Amniotic stem cell (primary cell): ENCODE data around the gene TXK.

ENCODE experiments used
- DNase-seq: peaks from one replicate; lab custom pipeline; 2025; lab: John Stamatoyannopoulos, UW

Gene TXK

GRCh38 chr4:48049483-48049882 lies 84.6 kb downstream of the TXK start:
- no peak for DNase-seq

GRCh38 chr4:48047896-48048295 lies 86.2 kb downstream of the TXK start:
- no peak for DNase-seq

GRCh38 chr4:48047421-48047844 lies 86.6 kb downstream of the TXK start:
- DNase-seq = no peak

GRCh38 chr4:48046059-48046458 lies 88.0 kb downstream of the TXK start:
- no peak for DNase-seq

GRCh38 chr4:48044298-48044697 lies 89.8 kb downstream of the TXK start:
- no peak for DNase-seq

GRCh38 chr4:48043504-48043903 lies 90.5 kb downstream of the TXK start:
- no peak for DNase-seq

GRCh38 chr4:48042979-48043461 lies 91.0 kb downstream of the TXK start:
- DNase-seq = no peak

GRCh38 chr4:48041535-48042137 lies 92.4 kb downstream of the TXK start:
- no peak for DNase-seq

- DNase-seq = no peak
Measured at GRCh38 chr4:48039561-48039960, 94.5 kb downstream of the TXK start.

- no peak for DNase-seq
Measured at GRCh38 chr4:48038666-48039065, 95.4 kb downstream of the TXK start.

- DNase-seq = no peak
Measured at GRCh38 chr4:48037117-48037462, 97.0 kb downstream of the TXK start.

GRCh38 chr4:48035952-48036351 lies 98.1 kb downstream of the TXK start:
- DNase-seq = no peak

GRCh38 chr4:48033825-48034413 lies 100.1 kb downstream of the TXK start:
- DNase-seq = no peak

GRCh38 chr4:48033412-48033811 lies 100.6 kb downstream of the TXK start:
- no peak for DNase-seq

GRCh38 chr4:48032721-48033120 lies 101.3 kb downstream of the TXK start:
- no peak for DNase-seq

GRCh38 chr4:48031802-48032525 lies 102.1 kb downstream of the TXK start:
- no peak for DNase-seq

- DNase-seq = no peak
Measured at GRCh38 chr4:48030470-48030869, 103.6 kb downstream of the TXK start.

- no peak for DNase-seq
Measured at GRCh38 chr4:48028696-48029095, 105.4 kb downstream of the TXK start.

GRCh38 chr4:48027653-48028052 lies 106.4 kb downstream of the TXK start:
- no peak for DNase-seq

GRCh38 chr4:48025005-48025404 lies 109.0 kb downstream of the TXK start:
- no peak for DNase-seq

- no peak for DNase-seq
Measured at GRCh38 chr4:48024522-48024921, 109.5 kb downstream of the TXK start.

GRCh38 chr4:48022192-48022799 lies 111.8 kb downstream of the TXK start:
- no peak for DNase-seq

- no peak for DNase-seq
Measured at GRCh38 chr4:48021100-48021499, 113.0 kb downstream of the TXK start.
